GM19240 (cell line): ENCODE data around the gene EFCAB8.
"Not testable (repeated sequence)": the region's sequence is repeated elsewhere in the genome, so short reads cannot be mapped to it uniquely, and the experiment has no call there.

Experiments used
- DNase-seq: peaks from one replicate; pipeline ENCODE4 v3.0.0; 2011; ENCODE audit warnings: low spot score; ENCODE audit not compliant: insufficient read length

The EFCAB8 gene

GRCh38 chr20:32839982-32840285 is 18.8 kb upstream of the EFCAB8 start:
- no peak for DNase-seq

DNA sequence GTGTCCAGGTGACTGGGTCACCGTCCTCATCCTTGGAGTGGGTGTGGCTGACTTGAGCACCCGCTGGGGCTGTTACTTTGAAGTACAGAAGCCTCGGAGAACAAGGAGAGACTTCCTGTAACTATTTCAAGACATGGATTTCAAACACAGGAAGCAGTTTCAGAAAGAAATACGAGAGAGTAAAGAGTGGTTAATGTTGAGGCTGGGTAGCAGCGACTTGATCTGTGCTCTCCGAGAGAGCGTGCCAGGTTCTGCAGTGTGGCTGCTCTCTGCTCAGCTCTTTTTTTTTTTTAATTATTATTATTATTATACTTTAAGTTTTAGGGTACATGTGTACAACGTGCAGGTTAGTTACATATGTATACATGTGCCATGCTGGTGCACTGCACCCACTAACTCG is 17.5 kb upstream of the EFCAB8 start:
- no peak for DNase-seq

DNA sequence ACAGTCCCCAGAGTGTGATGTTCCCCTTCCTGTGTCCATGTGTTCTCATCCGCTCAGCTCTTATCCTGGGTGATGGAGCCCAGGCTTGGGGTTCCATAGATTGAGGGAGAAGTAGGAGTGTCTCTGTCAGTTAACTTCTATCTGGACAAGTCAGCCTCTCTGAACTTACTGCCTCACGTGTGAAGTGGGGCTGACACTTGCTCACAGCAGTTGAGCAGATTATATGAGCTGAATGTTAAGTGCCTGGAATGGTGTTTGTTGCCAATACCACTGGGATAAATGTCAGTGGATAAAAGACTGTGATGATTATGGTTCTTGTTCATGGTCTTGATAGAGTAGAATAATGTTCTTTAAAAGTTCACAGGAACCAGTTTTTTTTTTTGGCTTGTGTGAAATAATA is 17.1 kb upstream of the EFCAB8 start:
- DNase-seq, result no peak

DNA sequence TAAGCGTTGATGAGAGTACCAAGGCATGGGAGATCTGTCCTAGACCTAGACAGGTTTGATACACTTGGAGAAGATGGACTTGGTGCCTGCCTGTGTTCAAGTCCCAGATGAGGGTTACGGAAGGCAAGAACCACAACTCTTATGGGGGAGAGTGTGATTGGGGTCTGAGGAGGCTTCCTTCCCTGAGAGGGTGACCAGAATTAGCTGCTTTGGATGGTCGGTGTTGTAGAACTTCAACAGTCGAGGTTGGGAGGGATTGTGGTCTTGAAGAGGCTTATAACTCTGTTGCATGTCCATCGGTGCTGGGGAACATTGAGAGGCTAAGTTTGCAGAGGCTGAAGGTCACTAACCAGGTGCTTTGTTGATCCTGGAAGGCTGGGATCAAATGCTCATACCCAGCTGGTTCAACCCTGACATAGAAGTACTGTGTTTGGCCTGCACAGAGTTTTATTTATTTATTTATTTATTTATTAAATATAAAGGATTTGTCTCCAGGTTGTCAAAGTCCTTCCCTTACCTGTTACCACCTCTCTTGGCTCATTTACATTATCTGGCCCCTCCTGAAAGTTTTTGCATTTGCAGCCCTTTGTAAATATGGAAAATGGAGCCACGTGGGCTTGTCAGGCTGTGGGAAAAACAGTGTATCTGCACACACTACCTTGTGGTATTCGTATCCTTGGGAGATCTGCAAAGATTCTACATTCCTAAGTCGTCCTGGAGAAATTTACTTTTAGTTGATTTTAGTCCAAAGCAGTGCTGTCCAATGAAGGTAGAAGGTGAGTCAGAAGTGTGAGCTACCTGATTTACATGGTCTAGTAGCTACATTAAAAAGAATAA is 15.8 kb upstream of the EFCAB8 start:
- DNase-seq, result no peak

DNA sequence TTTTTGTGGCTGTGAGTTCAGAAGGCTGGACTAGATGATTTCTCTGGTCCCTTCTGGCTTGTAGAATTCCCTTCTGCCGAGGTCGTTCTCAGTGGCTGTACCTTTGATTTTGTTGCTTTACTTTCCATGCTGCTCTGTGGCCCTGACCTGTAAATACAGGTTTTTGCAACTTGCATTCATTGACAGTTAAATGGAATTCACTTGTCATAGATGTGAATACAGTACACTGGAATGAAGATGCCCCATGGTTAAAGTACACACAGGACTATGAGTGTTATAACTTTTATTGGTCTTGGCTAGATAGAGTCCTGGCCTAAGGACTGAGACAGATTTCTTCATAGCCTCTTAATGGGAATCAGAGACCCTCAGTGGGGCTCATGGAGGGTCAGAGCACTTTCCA is 12.9 kb upstream of the EFCAB8 start:
- no peak for DNase-seq

- DNase-seq, result no peak
Observed at GRCh38 chr20:32846852-32847251, 11.9 kb upstream of the EFCAB8 start.

GRCh38 chr20:32847964-32848363 is 10.8 kb upstream of the EFCAB8 start:
- no peak for DNase-seq

- no peak for DNase-seq
Observed at GRCh38 chr20:32848846-32849245, 9.9 kb upstream of the EFCAB8 start.

DNA sequence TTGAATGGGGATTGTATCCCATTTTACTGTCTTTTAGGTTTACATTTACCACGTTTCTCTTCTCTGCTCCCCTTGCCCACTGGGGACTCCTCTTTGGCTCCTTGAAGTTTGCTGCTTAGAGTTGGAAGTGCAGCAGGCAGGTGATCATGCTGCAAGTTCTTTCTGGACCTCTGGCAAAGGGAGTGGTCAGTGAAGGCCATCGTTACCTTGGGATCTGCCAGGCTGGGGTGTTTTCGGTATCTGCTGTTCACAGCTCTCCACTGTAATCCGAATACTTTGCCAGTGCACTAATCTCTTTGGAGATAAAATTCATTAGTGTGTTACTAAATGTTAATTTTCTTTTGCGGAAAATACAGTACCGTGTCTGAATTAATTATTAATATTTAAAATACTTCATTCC is 9.1 kb upstream of the EFCAB8 start:
- no peak for DNase-seq

GRCh38 chr20:32855387-32855786 is 3.3 kb upstream of the EFCAB8 start:
- DNase-seq, result no peak

GRCh38 chr20:32858189-32858588 is 534 bp upstream of the EFCAB8 start:
- DNase-seq, result no peak

DNA sequence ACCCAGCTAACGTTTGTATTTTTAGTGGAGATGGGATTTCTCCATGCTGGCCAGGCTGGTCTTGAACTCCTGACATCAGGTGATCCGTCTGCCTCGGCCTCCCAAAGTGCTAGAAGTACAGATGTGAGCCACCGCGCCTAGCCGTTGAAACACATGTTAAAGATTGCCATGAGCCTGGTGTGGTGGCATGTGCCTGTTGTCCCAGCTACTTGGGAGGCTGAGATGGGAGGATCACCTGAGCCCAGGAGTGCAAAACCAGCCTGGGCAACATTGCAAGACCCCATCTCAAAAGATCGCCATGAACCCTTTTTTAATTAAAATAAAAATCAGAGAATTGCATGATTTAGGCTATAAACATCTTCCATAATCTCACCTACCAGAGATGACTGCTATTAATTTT is 2.7 kb downstream of the EFCAB8 start:
- no peak for DNase-seq

DNA sequence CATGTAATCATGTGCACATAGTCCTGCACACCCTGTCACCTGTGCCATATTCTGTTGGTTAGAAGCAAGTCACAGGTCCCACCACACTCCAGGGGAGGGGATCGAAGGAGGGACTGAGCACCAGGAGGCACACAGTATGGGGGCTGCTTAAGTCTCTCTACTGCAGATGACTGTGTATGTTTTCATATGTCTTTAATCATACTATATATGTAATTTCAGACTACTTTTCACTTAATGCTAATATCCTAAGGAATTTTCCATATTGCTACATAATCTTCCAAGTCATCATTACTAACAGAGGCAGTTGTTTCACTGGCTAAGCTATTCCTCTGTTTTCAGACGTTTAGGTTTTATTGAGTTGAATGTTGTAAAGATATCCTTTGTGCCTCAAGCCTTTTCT is 10.8 kb downstream of the EFCAB8 start:
- no peak for DNase-seq

DNA sequence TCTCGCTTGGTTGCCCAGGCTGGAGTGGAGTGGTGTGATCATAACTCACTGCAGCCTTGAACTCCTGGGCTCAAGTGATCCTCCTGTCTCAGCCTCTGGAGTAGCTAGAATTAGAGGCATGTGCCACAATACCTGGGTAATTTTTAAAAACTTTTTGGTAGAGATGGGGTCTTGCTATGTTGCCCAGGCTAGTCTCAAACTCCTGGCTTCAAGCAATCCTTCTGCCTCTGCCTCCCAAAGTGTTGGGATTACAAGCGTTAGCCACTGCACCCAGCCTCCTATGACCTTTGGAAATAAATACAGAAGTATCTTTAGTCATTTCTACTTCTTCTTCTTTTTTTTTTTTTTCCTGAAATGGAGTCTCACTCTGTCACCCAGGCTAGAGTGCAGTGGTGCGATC is 11.8 kb downstream of the EFCAB8 start:
- DNase-seq, result not testable (repeated sequence)

GRCh38 chr20:32870985-32871384 is 12.3 kb downstream of the EFCAB8 start:
- no peak for DNase-seq

DNA sequence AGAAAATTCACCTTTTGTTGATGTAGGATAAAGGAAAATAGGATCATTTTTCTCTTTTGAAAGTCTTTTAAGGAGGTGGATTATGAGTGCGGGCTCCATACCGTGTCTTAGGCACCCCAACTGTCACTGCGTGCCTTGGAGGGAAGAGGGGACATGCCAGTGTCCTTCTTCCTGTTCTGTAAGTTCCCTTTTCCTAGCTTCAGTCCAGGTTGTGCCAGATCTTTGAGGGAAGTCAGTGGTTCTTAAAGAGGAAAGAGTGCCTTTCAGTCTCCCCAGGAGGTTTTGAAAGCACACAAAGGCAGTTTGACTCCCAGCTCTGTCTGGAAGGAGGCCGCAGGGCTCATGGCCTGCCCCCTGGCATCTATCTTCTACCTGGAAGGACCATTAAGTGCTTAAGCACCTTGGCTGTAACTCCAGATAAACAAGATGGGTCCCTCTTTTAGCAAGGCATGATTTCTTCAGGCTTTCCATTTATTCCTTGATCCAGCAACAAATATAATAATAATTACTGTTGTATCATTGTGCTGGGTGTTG is 13.0 kb downstream of the EFCAB8 start:
- no peak for DNase-seq

- no peak for DNase-seq
Observed at GRCh38 chr20:32872266-32872665, 13.5 kb downstream of the EFCAB8 start.

- DNase-seq, result no peak
Observed at GRCh38 chr20:32875673-32876072, 16.9 kb downstream of the EFCAB8 start.

- no peak for DNase-seq
Observed at GRCh38 chr20:32877507-32877906, 18.8 kb downstream of the EFCAB8 start.

- no peak for DNase-seq
Observed at GRCh38 chr20:32878820-32879219, 20.1 kb downstream of the EFCAB8 start.

GRCh38 chr20:32879538-32879937 is 20.8 kb downstream of the EFCAB8 start:
- no peak for DNase-seq

GRCh38 chr20:32880635-32881034 is 21.9 kb downstream of the EFCAB8 start:
- DNase-seq, result no peak

DNA sequence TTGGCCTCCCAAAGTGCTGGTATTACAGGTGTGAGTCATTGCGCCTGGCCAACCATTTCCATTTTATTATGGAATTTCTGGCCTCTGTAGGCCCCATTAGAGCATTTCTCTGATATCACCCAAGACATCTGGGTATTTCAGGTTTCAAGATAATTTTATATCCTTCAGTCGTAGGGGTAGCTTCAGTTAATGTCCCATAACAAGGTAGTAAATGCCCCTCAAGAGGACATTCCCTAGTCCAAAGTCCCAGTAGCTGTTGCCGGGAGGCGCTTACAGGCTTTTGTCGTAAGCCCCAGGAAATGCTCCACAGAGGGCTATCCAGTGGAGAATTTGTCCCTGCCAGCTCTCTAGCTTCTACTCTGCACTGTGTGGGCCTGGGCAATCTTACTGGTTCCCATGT is 24.4 kb downstream of the EFCAB8 start:
- DNase-seq, result no peak

- DNase-seq, result no peak
Observed at GRCh38 chr20:32885185-32885584, 26.5 kb downstream of the EFCAB8 start.
